Activated CD4-positive, alpha-beta T cell treated with anti-CD3 and anti-CD28 coated beads for 36 hours (primary cell): ENCODE data around the gene CAPZA2. TPM values are rescaled to one million over a fixed set of nuclear protein-coding genes. Genes with fewer than 3 reads are reported as not detected.
A peak's percentile ranks its signal among the peaks of the same experiment; 100 is the strongest.

Experiments used
- ATAC-seq: fragments of 200-7000 bp; cut with Tn5 transposase; one replicate; pipeline ENCODE4 v1.10.0; 2021; ENCODE audit warnings: mild to moderate bottlenecking, moderate library complexity
- CTCF ChIA-PET: fragments of 350-600 bp; sonication (Branson Sonifier 250); formaldehyde crosslinking; loops from one replicate; lab custom pipeline; 2021; ENCODE audit warnings: antibody characterized with exemption; lab: Charles Lee
- POLR2A ChIA-PET: fragments of 350-600 bp; sonication (Branson Sonifier 250); formaldehyde crosslinking; loops from one replicate; lab custom pipeline; 2021; ENCODE audit warnings: antibody characterized with exemption, inconsistent platforms; lab: Charles Lee
- DNase-seq: peaks from one replicate; pipeline ENCODE4 v3.0.0-alpha.2; 2020
- H3K27ac Mint-ChIP-seq: one replicate; pipeline ENCODE4 v1.8.0; 2021; ENCODE audit warnings: mixed read lengths
- H3K27me3 Mint-ChIP-seq: one replicate; pipeline ENCODE4 v1.8.0; 2021; ENCODE audit warnings: mixed read lengths
- H3K36me3 Mint-ChIP-seq: one replicate; pipeline ENCODE4 v1.8.0; 2021; ENCODE audit warnings: low read depth, mixed read lengths
- H3K4me1 Mint-ChIP-seq: one replicate; pipeline ENCODE4 v1.8.0; 2021; ENCODE audit warnings: mixed read lengths
- H3K4me3 Mint-ChIP-seq: one replicate; pipeline ENCODE4 v1.8.0; 2021; ENCODE audit warnings: mild to moderate bottlenecking, moderate library complexity, mixed read lengths
- H3K9me3 Mint-ChIP-seq: one replicate; pipeline ENCODE4 v1.8.0; 2021; ENCODE audit warnings: low read depth, mixed read lengths
- intact Hi-C, 2 experiments: fragments of 100-400 bp; cut with DNase I in 1 of 2; cut with micrococcal nuclease in 1 of 2; formaldehyde crosslinking; loops; one replicate each; pipeline versions ENCODE4 v1.14.2 to v1.15.1; 2022 to 2024; cut with DNase I, micrococcal nuclease
- total RNA-seq, 2 experiments: library from RNA; stranded (reverse); gene quantifications; one replicate each; pipeline ENCODE4 v1.2.3, GENCODE V29; 2021

Gene CAPZA2
- total RNA-seq, 2 experiments from 2014 or later = 173 to 262 TPM

DNA sequence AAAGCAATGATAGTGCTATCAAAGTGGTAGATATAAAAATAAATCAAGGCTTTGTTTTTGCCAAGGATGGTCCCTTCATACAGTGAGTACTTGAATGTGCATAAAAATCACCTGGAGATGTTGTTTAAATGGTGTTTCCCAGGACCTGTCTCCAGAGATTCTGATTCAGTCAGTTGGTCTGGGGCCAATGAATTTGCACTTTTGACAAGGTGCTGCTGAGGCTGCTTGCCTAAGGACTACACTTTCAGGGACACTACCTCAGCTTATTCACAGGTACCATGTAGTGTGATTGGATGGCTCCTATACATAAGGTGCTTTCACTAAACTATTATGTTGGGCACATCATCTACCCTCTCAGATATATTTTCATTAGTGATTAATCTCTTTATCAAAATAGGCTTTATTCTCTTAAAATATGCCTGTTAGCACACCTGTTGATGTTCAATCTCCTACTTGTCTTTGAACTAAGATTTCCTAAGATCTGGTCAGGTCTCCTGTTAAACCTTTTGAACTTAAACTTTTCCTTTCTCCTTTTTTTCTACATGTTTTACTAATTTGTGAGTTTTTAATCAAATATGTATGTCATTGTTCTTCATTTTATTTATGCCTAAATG, 24.3 kb downstream of the CAPZA2 start:
- peaks cover 25% of the 10 kb centered on the region for H3K4me1 Mint-ChIP-seq
- peaks cover 30% of the 10 kb centered on the region for H3K36me3 Mint-ChIP-seq
- H3K27ac Mint-ChIP-seq = no peak overlapping the region
- intact Hi-C loops = no loop called here
- H3K4me3 Mint-ChIP-seq = no peak overlapping the region
- ATAC-seq (no peak), DNase-seq (no peak)
- H3K27me3 Mint-ChIP-seq = no peaks in the 10 kb centered on the region
- peaks cover 6% of the 10 kb centered on the region for H3K9me3 Mint-ChIP-seq
- POLR2A ChIA-PET = no interaction called here
- CTCF ChIA-PET = interaction anchor here (1.4 kb wide), 1 partner anchor 20 kb away, joined by 5 read pairs; no protein-coding TSS in a partner anchor

DNA sequence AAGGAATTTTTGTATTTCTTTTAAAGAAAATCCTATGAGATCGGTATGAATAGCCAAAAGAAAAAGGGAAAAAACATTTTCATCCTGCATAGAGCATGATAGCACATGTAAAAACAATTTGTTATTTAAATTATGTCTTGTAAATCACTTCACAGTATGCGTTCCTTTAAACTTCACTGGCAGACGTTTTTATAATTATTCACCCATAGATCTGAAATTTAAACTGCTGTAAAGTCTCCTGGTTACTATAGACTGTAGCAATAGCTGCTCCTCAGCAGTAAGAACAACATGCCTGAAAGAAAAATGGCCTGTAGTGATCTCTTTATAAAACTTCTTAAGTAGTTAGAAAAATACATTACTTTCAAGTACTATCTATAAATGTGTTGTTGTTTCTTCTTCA, 26.5 kb downstream of the CAPZA2 start:
- Mint-ChIP-seq H3K27me3 (no peaks in the 10 kb centered on the region), H3K4me3 (no peak overlapping the region), H3K9me3 (peaks cover 6% of the 10 kb centered on the region), H3K36me3 (peaks cover 43% of the 10 kb centered on the region), H3K4me1 (peaks cover 23% of the 10 kb centered on the region), H3K27ac (no peak overlapping the region)
- intact Hi-C loops = no loop called here
- no peak for DNase-seq
- no peak for ATAC-seq
- CTCF ChIA-PET = interaction anchor here (1.0 kb wide), 1 partner anchor 18 kb away, joined by 3 read pairs; no protein-coding TSS in a partner anchor
- POLR2A ChIA-PET = no interaction called here

DNA sequence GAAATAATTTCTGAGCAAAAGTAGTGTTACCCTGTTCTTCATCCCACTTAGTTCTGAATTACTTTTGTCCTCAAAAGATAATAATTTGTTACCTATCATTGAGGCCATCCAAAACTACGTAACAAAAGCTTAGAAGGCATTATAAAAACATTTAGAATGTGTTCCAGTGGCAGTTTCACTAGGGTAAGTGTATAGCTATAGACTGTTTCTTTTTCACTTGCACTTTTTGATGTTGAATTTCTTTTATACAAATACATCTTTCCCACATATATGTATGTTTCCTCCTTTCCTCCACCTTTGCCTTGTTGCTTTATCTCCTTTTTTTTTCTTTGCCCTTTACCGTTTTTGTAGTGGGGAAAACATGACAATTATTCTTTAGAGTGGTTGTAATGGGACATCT, 33.5 kb downstream of the CAPZA2 start:
- Mint-ChIP-seq H3K4me1 (peaks cover 7% of the 10 kb centered on the region), H3K9me3 (no peaks in the 10 kb centered on the region), H3K27me3 (no peaks in the 10 kb centered on the region), H3K27ac (no peak overlapping the region), H3K4me3 (no peak overlapping the region), H3K36me3 (peaks cover 48% of the 10 kb centered on the region)
- intact Hi-C loops = no loop called here
- ATAC-seq (no peak), DNase-seq (no peak)
- ChIA-PET POLR2A (interaction anchor here (0.6 kb wide), 1 partner anchor 26 kb away, joined by 3 read pairs; no protein-coding TSS in a partner anchor), CTCF (interaction anchor here (0.7 to 1.5 kb wide), 4 partner anchors 13 to 93 kb away, joined by 3 read pairs; no protein-coding TSS in a partner anchor)

DNA sequence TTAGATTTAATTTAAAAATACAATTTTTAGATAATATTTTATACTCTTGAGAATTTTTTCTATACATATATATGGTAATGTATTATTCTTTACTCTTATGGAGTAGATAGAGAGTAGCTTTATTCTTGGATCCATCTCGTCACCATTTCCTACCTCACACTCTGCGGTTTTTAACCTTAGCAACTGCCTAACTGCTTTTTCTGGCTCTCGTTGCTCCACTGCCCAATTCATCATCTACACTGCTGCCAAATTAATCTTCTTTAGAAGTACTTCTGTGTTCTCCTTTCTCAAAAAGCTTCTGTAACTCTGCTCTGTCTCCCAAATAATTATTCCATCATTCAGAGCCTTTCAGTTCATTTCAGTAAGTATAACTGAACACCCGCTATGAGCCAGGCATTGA, 35.3 kb downstream of the CAPZA2 start:
- Mint-ChIP-seq H3K27ac (no peak overlapping the region), H3K4me1 (peaks cover 5% of the 10 kb centered on the region), H3K36me3 (peaks cover 45% of the 10 kb centered on the region), H3K4me3 (no peak overlapping the region), H3K9me3 (no peaks in the 10 kb centered on the region), H3K27me3 (no peaks in the 10 kb centered on the region)
- ChIA-PET POLR2A (no interaction called here), CTCF (interaction anchor here (1.1 to 1.4 kb wide), 2 partner anchors 10 to 91 kb away, joined by 3 read pairs; no protein-coding TSS in a partner anchor)
- intact Hi-C loops = no loop called here
- DNase-seq (no peak), ATAC-seq (no peak)

DNA sequence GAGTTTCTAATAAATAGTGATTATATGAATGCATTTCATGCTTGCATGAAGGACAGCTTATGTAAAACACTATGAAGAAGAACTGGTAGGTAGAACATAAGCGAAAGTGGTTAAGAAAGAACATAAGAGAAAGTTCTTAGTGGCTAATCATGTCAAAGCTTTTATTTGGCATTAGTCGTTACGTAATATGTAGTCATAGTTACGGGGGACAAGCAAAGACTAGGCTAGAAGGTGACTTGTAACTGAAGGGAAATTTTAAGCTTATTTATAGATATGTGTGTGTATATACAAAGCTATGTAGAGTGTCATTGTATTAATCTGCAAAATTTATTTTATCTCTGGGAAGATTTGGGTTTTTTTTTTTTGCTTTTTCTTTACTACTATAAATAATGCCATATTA, 36.9 kb downstream of the CAPZA2 start:
- H3K4me1 Mint-ChIP-seq = peaks cover 5% of the 10 kb centered on the region
- H3K27ac Mint-ChIP-seq = no peak overlapping the region
- no peak overlapping the region for H3K4me3 Mint-ChIP-seq
- intact Hi-C loops = no loop called here
- ChIA-PET POLR2A (no interaction called here), CTCF (interaction anchor here (0.6 to 0.7 kb wide), 2 partner anchors 11 to 295 kb away, joined by 3 read pairs; no protein-coding TSS in a partner anchor)
- H3K36me3 Mint-ChIP-seq = peaks cover 43% of the 10 kb centered on the region
- no peak for ATAC-seq
- DNase-seq = no peak
- H3K9me3 Mint-ChIP-seq = no peaks in the 10 kb centered on the region
- H3K27me3 Mint-ChIP-seq = no peaks in the 10 kb centered on the region

DNA sequence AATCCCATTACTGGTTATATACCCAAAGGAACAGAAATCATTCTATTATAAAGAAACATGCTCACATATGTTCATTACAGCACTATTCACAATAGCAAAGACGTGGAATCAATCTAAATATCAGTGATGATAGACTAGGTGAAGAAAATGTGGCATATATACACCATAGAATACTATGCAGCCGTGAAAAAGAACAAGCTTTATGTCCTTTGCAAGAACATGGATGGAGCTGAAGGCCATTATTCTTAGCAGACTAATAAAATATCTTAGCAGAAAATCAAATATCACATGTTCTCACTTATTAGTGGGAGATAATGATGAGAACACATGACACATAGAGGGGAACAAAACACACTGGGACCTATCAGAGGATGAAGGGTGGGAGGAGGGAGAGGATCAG, 38.8 kb downstream of the CAPZA2 start:
- ChIA-PET POLR2A (no interaction called here), CTCF (no interaction called here)
- peaks cover 42% of the 10 kb centered on the region for H3K36me3 Mint-ChIP-seq
- H3K4me3 Mint-ChIP-seq = no peak overlapping the region
- no peaks in the 10 kb centered on the region for H3K27me3 Mint-ChIP-seq
- H3K4me1 Mint-ChIP-seq = peaks cover under 1% of the 10 kb centered on the region
- H3K9me3 Mint-ChIP-seq = no peaks in the 10 kb centered on the region
- ATAC-seq (no peak), DNase-seq (no peak)
- intact Hi-C loops = no loop called here
- no peak overlapping the region for H3K27ac Mint-ChIP-seq

DNA sequence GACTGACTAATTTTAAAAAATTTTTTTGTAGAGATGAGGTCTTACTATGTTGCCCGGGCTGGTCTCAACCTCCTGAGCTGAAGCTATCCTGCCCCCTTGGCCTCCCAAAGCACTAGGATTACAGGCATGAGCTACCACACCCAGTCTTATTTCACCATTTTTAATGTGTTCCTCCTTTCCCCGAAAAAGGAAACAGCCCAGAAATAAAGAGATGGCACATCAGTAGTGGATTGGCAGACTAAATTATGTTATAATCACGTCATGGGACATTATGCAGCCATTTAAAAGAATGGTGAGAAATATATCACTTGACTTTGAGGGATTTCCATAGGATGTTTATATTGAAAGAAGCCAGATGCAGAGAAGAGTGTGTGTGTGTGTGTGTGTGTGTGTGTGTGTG, 40.5 kb downstream of the CAPZA2 start:
- no peaks in the 10 kb centered on the region for H3K9me3 Mint-ChIP-seq
- peaks cover 51% of the 10 kb centered on the region for H3K36me3 Mint-ChIP-seq
- intact Hi-C loops = no loop called here
- ATAC-seq (no peak), DNase-seq (no peak)
- H3K4me1 Mint-ChIP-seq = no peaks in the 10 kb centered on the region
- no peak overlapping the region for H3K4me3 Mint-ChIP-seq
- H3K27me3 Mint-ChIP-seq = no peaks in the 10 kb centered on the region
- peak overlapping the region; percentile 19 for H3K27ac Mint-ChIP-seq
- POLR2A ChIA-PET = no interaction called here
- CTCF ChIA-PET = interaction anchor here (1.2 to 1.3 kb wide), 2 partner anchors 82 to 224 kb away, joined by 3 read pairs; no protein-coding TSS in a partner anchor

DNA sequence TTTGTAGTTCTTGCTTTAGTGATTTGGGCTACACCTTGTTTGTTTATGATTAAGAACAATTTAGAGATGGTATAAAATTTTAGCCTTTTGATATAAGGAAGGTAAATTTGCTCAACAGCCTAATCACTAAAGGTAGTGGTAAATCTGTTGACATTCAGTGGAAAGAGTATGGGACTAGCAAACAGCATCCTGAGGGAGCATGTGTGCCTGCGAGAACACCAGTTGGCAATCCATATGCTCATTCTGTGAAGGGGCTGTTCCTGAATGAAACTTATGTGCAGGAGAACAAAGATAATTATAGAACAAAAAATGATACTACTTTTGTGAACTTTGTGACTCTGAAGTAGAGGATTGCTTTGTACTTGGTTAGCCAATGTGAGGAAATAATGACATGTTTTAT, 44.0 kb downstream of the CAPZA2 start:
- DNase-seq (no peak), ATAC-seq (no peak)
- Mint-ChIP-seq H3K27ac (no peak overlapping the region), H3K4me3 (no peak overlapping the region), H3K9me3 (no peaks in the 10 kb centered on the region), H3K36me3 (peaks cover 42% of the 10 kb centered on the region), H3K27me3 (no peaks in the 10 kb centered on the region), H3K4me1 (no peaks in the 10 kb centered on the region)
- ChIA-PET CTCF (interaction anchor here (0.7 kb wide), 1 partner anchor 24 kb away, joined by 3 read pairs; no protein-coding TSS in a partner anchor), POLR2A (no interaction called here)
- intact Hi-C loops = no loop called here

DNA sequence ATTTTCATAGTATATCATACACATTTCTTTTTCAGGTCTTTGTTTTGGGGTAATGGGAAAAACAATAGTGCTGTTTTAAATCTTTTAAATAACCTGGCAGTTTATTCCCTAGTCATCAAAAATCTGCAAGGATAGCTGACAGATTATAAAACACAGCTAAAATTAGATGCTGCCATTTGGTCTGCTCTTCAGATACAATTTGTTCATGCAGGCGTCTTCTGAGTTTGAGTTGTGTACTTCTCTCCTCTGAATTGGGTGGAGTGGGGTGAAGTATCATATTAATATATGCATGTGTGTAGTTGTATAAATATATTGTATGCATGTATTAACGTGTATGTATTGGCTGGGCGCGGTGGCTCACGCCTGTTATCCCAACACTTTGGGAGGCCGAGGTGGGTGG, 48.0 kb downstream of the CAPZA2 start:
- no peak for DNase-seq
- H3K36me3 Mint-ChIP-seq = peaks cover 45% of the 10 kb centered on the region
- intact Hi-C loops = loop anchor here in 1 of 2 experiments (10.0 kb wide), 1 partner anchor 46 kb away; the partner anchor contains the start of gene CAPZA2
- H3K4me1 Mint-ChIP-seq = no peaks in the 10 kb centered on the region
- ATAC-seq = no peak
- no peak overlapping the region for H3K27ac Mint-ChIP-seq
- no peak overlapping the region for H3K4me3 Mint-ChIP-seq
- no peaks in the 10 kb centered on the region for H3K27me3 Mint-ChIP-seq
- CTCF ChIA-PET = interaction anchor here (0.9 kb wide), 1 partner anchor 49 kb away, joined by 3 read pairs; no protein-coding TSS in a partner anchor
- no peaks in the 10 kb centered on the region for H3K9me3 Mint-ChIP-seq
- POLR2A ChIA-PET = no interaction called here

DNA sequence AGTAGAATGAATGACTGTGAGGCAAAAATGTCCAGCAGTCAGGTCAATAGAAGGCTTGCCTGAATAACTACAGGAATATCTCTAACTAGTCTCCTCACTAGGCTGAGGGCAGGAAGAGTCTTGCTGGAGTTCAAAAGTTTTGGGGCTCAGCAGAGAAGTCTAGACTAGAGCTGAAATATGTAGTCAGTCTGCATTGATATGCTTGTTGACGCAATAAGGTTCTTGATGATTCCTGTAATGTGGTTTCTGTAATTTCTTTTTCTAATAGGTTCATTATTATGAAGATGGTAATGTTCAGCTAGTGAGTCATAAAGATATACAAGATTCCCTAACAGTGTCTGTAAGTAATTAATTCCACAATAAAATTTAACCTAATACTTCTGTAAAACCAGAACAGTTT, 49.4 kb downstream of the CAPZA2 start:
- Mint-ChIP-seq H3K9me3 (no peaks in the 10 kb centered on the region), H3K27me3 (no peaks in the 10 kb centered on the region), H3K4me3 (no peak overlapping the region), H3K36me3 (peaks cover 41% of the 10 kb centered on the region), H3K27ac (peak overlapping the region; percentile 39), H3K4me1 (no peaks in the 10 kb centered on the region)
- POLR2A ChIA-PET = no interaction called here
- no peak for DNase-seq
- CTCF ChIA-PET = no interaction called here
- intact Hi-C loops = loop anchor here in 1 of 2 experiments (10.0 kb wide), 1 partner anchor 47 kb away; the partner anchor contains the start of gene CAPZA2
- ATAC-seq = no peak

DNA sequence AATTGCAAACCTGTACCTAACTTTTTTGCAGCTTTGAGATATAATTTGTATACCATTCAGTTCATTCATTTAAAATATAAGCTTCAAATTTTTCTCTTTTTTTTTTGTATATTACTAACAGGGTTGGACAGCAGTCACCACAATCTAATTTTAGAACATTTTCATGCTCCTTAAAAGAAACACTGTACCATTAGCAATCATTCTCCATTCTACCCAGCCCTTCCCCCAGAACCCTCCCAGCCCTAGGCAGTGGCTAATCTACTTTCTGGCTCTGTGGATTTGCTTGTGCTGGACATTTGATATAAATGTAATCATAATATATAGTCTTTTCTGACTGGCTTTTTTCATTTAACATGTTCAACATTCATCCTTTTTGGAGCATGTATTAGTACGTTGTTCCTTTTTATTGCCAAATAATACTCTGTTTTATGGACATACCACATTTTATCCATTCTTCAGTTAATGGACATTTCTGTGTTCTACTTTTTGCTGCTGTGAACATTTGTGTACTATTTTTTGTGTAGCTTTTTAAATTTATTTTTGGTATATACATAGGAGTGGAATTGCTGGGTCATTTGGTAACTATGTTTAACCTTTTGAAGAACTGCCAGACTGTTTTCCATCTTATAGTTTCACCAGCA, 50.0 kb downstream of the CAPZA2 start:
- H3K36me3 Mint-ChIP-seq = peaks cover 43% of the 10 kb centered on the region
- POLR2A ChIA-PET = no interaction called here

More for the DNA sequence above, 50.0 kb downstream of the CAPZA2 start:
- no peak for DNase-seq
- intact Hi-C loops = loop anchor here in 1 of 2 experiments (10.0 kb wide), 1 partner anchor 48 kb away; the partner anchor contains the start of gene CAPZA2
- ATAC-seq = no peak
- Mint-ChIP-seq H3K4me3 (no peak overlapping the region), H3K27ac (no peak overlapping the region), H3K9me3 (no peaks in the 10 kb centered on the region), H3K4me1 (no peaks in the 10 kb centered on the region), H3K27me3 (no peaks in the 10 kb centered on the region)
- CTCF ChIA-PET = interaction anchor here (1.2 kb wide), 1 partner anchor 215 kb away, joined by 3 read pairs; no protein-coding TSS in a partner anchor
